ENCODE data around the gene MON2. TPM values are rescaled to one million over a fixed set of nuclear protein-coding genes. Genes with fewer than 3 reads are reported as not detected.

MON2 gene
- total and polyA plus RNA-seq, 8 donors: 3.1 to 191 (median 55.3) TPM

DNA sequence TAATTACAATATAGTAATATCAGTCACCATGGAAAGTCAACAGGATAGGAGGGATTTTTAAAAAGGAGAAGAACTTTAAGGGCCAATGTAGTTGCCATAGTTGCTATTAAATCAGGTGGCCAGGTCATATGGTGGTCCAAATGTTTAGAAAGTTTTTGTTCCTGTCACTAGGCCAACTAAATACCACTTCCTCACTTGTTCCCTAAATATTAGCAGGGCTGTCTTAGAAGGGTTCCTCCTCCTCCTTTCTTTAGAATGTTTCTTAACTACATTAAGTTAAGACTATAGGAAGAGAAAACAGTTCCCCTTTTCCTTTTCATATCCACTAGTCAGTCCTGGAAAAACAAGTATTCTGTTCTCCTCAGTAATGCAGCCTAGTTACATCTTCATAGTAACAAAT is 50.3 kb downstream of the MON2 start:
- Histone ChIP-seq H3K4me1 (no peaks in the 10 kb centered on the region), H3K4me3 (no peak overlapping the region), H3K36me3 (peaks cover 0 to 50% (median 24%) of the 10 kb centered on the region in 4 donors), H3K9me3 (peaks cover 0 to 7% (median 0%) of the 10 kb centered on the region in 4 donors), H3K27ac (no peak overlapping the region), H3K27me3 (no peaks in the 10 kb centered on the region)
- intact Hi-C loops (cut with DNase I; ENCODE audit: low total_unique reads): no loop called here
- TF ChIP-seq POLR2AphosphoS5 (IDR thresholded peaks at IDR 0.05) (no peak), EP300 (IDR thresholded peaks at IDR 0.05) (no peak), POLR2A (IDR thresholded peaks at IDR 0.05) (no peak)
- no peak for DNase-seq

DNA sequence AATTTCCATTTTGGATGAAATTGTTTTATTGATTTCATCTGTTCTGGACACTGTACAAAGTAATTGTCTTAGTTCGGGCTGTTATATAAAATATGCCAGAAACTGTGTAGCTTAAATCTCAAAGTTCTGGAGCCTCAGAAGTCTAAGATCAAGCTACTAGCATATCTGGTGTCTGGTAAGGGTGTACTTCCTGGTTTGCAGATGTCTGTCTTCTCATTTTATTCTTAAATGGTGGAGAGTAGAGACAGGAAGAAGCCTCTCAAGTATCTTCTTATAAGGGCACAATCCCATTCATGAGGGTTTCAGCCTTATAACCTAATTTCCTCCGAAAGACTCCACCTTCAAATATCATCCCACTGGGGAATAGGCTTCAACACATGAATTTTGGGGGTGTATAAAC is 51.3 kb downstream of the MON2 start:
- H3K9me3 ChIP-seq: peaks cover 0 to 7% (median 0%) of the 10 kb centered on the region in 4 donors
- intact Hi-C loops (cut with DNase I; ENCODE audit: low total_unique reads): no loop called here
- no peak overlapping the region for H3K27ac ChIP-seq
- no peak overlapping the region for H3K4me3 ChIP-seq
- DNase-seq: no peak
- WGBS, 5 donors: 91 to 96% (median 92%) methylated on average over 2 of the region's 2 CpGs
- peaks cover 0 to 6% (median under 1%) of the 10 kb centered on the region in 4 donors for H3K4me1 ChIP-seq
- TF ChIP-seq EP300 (IDR thresholded peaks at IDR 0.05) (no peak), POLR2AphosphoS5 (IDR thresholded peaks at IDR 0.05) (no peak), POLR2A (IDR thresholded peaks at IDR 0.05) (no peak)
- TF ChIP-seq, protein P1, sequence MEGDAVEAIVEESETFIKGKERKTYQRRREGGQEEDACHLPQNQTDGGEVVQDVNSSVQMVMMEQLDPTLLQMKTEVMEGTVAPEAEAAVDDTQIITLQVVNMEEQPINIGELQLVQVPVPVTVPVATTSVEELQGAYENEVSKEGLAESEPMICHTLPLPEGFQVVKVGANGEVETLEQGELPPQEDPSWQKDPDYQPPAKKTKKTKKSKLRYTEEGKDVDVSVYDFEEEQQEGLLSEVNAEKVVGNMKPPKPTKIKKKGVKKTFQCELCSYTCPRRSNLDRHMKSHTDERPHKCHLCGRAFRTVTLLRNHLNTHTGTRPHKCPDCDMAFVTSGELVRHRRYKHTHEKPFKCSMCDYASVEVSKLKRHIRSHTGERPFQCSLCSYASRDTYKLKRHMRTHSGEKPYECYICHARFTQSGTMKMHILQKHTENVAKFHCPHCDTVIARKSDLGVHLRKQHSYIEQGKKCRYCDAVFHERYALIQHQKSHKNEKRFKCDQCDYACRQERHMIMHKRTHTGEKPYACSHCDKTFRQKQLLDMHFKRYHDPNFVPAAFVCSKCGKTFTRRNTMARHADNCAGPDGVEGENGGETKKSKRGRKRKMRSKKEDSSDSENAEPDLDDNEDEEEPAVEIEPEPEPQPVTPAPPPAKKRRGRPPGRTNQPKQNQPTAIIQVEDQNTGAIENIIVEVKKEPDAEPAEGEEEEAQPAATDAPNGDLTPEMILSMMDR (IDR thresholded peaks at IDR 0.05): no peak
- H3K36me3 ChIP-seq: peaks cover 0 to 46% (median 18%) of the 10 kb centered on the region in 4 donors
- H3K27me3 ChIP-seq: no peaks in the 10 kb centered on the region

DNA sequence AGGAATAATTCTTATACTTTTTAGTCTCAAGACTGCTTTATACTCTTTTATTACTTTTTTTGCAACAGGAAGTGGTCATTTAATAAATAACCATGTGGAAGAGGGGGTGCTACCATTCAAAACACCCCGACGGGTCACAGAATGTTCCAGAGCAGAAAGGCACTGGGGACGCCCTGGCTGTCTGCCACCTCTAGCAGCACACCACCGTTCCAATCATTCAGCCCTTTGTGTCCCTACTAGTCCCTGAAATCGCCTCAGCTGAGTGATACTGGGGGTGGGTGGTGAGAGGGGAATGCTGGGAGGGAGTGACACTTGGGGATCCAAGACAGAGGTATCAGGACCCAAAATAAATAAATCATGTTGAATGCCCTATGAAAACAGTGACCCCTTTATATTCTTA is 52.4 kb downstream of the MON2 start:
- Histone ChIP-seq H3K27me3 (no peaks in the 10 kb centered on the region), H3K4me1 (peaks cover 0 to 16% (median 8%) of the 10 kb centered on the region in 4 donors), H3K4me3 (no peak overlapping the region), H3K27ac (no peak overlapping the region), H3K36me3 (peaks cover 0 to 37% (median 13%) of the 10 kb centered on the region in 4 donors), H3K9me3 (peaks cover 0 to 4% (median 0%) of the 10 kb centered on the region in 4 donors)
- no peak for DNase-seq
- intact Hi-C loops (cut with DNase I; ENCODE audit: low total_unique reads): no loop called here
- WGBS, 5 donors: 78 to 84% (median 81%) methylated on average over 5 of the region's 5 CpGs
- TF ChIP-seq POLR2AphosphoS5 (IDR thresholded peaks at IDR 0.05) (no peak), EP300 (IDR thresholded peaks at IDR 0.05) (no peak)

DNA sequence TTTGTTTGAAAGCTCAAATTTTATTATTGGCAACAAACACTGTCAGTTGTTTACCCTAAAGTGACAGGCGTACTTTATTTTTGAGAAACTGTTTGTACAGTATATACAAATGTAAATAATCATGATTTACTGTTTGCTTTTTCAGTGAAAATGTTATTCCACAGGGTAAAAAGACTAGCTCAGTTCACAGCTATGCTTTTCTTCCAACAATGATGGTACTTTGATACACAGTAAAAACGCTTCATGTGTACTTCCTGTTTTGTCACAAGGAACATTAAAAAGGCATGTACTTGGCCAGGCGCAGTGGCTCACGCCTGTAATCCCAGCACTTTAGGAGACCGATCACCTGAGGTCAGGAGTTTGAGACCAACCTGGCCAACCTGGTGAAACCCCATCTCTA is 53.7 kb downstream of the MON2 start:
- H3K4me3 ChIP-seq: no peak overlapping the region
- intact Hi-C loops (cut with DNase I; ENCODE audit: low total_unique reads): no loop called here
- H3K27me3 ChIP-seq: no peaks in the 10 kb centered on the region
- peaks cover 0 to 26% (median 8%) of the 10 kb centered on the region in 4 donors for H3K4me1 ChIP-seq
- TF ChIP-seq, protein P1 (IDR thresholded peaks at IDR 0.05): no peak
- TF ChIP-seq POLR2AphosphoS5 (IDR thresholded peaks at IDR 0.05) (no peak), EP300 (IDR thresholded peaks at IDR 0.05) (no peak), POLR2A (IDR thresholded peaks at IDR 0.05) (no peak)
- no peak for DNase-seq
- WGBS, 5 donors: 74 to 80% (median 75%) methylated on average over 5 of the region's 5 CpGs
- no peaks in the 10 kb centered on the region for H3K9me3 ChIP-seq
- H3K36me3 ChIP-seq: peaks cover 0 to 41% (median 13%) of the 10 kb centered on the region in 4 donors
- no peak overlapping the region for H3K27ac ChIP-seq

DNA sequence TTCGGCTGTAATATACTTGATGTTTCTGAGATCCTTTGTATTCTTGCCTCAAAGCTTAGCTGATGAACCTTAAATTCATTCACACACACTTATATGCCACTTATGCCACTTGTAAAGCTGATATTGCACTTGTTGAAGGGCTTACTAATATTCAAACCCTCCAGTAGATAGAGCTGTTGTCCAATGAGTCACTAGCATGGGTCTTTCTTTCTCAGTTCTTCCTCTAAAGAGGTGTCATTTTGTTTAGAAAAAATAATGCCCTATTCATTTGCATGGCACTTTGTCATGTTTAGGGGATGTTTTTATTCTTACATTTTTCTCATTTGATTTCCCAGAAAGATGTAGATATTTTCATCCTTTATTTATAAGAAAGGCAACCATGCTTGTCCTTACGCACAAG is 56.4 kb downstream of the MON2 start:
- H3K4me1 ChIP-seq: peaks cover 0 to 33% (median 8%) of the 10 kb centered on the region in 4 donors
- H3K27ac ChIP-seq: peak overlapping the region in 1 of 5 donors; percentile 16
- DNase-seq: no peak
- H3K9me3 ChIP-seq: no peaks in the 10 kb centered on the region
- TF ChIP-seq, protein P1 (IDR thresholded peaks at IDR 0.05): no peak
- TF ChIP-seq POLR2AphosphoS5 (IDR thresholded peaks at IDR 0.05) (no peak), POLR2A (IDR thresholded peaks at IDR 0.05) (no peak), EP300 (IDR thresholded peaks at IDR 0.05) (no peak)
- H3K36me3 ChIP-seq: peaks cover 0 to 54% (median 24%) of the 10 kb centered on the region in 4 donors
- 88 to 97% (median 96%) methylated on average over 2 of the region's 2 CpGs for WGBS, 5 donors
- intact Hi-C loops (cut with DNase I; ENCODE audit: low total_unique reads): no loop called here
- H3K27me3 ChIP-seq: no peaks in the 10 kb centered on the region
- no peak overlapping the region for H3K4me3 ChIP-seq

Measured in stomach (tissue), 9 donors.